GM12872 (cell line): ENCODE measurements around the gene PLP2.

ENCODE experiments used
- CTCF ChIP-seq: IDR thresholded peaks from 3 replicates; pipeline ENCODE4 v1.5.1; 2011; ENCODE audit warnings: low read depth, mild to moderate bottlenecking, low read length, moderate library complexity; ENCODE audit not compliant: insufficient read depth

PLP2 gene

GRCh38 chrX:49171752-49172279 is at the start of gene PLP2:
Gene PLP2, plus strand, starts transcription at chrX:49171898. Its CDS starts 103 bp downstream, at chrX:49172001.
- TF ChIP-seq CTCF: no peak

- TF ChIP-seq CTCF: no peak
Observed at GRCh38 chrX:49122499-49122898, 49.2 kb upstream of the PLP2 start.

GRCh38 chrX:49129427-49129826 is 42.3 kb upstream of the PLP2 start:
- 0 out of 3 replicates have a peak, but pooled peaks have one; percentile 9 for TF ChIP-seq CTCF

GRCh38 chrX:49133759-49134158 is 37.9 kb upstream of the PLP2 start:
- no peak for TF ChIP-seq CTCF

- TF ChIP-seq CTCF: no peak
Observed at GRCh38 chrX:49137492-49137891, 34.2 kb upstream of the PLP2 start.

GRCh38 chrX:49139713-49140112 is 32.0 kb upstream of the PLP2 start:
- TF ChIP-seq CTCF: no peak

- TF ChIP-seq CTCF: peak; percentile 62; the same call in 2 of the 3 replicates
Observed at GRCh38 chrX:49142264-49142663, 29.4 kb upstream of the PLP2 start.
